Breast epithelium (tissue), 3 donors: Measurements from ENCODE around the gene GAN.

Experiments
- CTCF ChIP-seq, 3 donors: fragments of 450-650 bp; IDR thresholded peaks; one replicate each; pipeline ENCODE4 v1.5.1; 2016 to 2017; ENCODE audit warnings: antibody characterized with exemption in 3 of 3, mild to moderate bottlenecking in 3 of 3, moderate library complexity in 3 of 3
- POLR2A ChIP-seq: fragments of 450-650 bp; IDR thresholded peaks from one replicate; pipeline ENCODE4 v1.6.1; 2016; ENCODE audit warnings: antibody characterized with exemption, mild to moderate bottlenecking, moderate library complexity
- POLR2AphosphoS5 ChIP-seq, 3 donors: sonication (generic); formaldehyde crosslinking; IDR thresholded peaks; one replicate each; pipeline ENCODE4 v1.6.1; 2017; ENCODE audit warnings: antibody characterized with exemption in 3 of 3

- TF ChIP-seq CTCF (IDR thresholded peaks at IDR 0.05) (no peak), POLR2A (no peak), POLR2AphosphoS5 (IDR thresholded peaks at IDR 0.05) (no peak)
Observed at GRCh38 chr16:81278526-81278925, 36.2 kb upstream of the GAN start.
